ENCODE results near the gene TUBB8.

Gene TUBB8

GRCh38 chr10:85044-85443 is 35.9 kb upstream of the TUBB8 start:
- Histone ChIP-seq H3K9me2 (replicated peaks; ENCODE audit: low read depth, low read length) (no peaks in the 10 kb centered on the region), H2AFZ (ENCODE audit: low read length) (no peak overlapping the region), H3K79me2 (ENCODE audit: insufficient read depth, low read length) (no peaks in the 10 kb centered on the region), H3K4me2 (ENCODE audit: low read depth, low read length, poor library complexity, severe bottlenecking) (no peak overlapping the region), H3K9me3 (ENCODE audit: insufficient read depth, low read depth, low read length) (no peaks in the 10 kb centered on the region), H3F3A (ENCODE audit: low read depth) (no peaks in the 10 kb centered on the region), H3K9ac (ENCODE audit: low read depth, low read length, poor library complexity, severe bottlenecking) (no peak overlapping the region), H3K36me3 (ENCODE audit: insufficient read depth, low read length) (no peaks in the 10 kb centered on the region), H3K4me1 (ENCODE audit: insufficient read depth, low read length, poor library complexity, severe bottlenecking) (peaks cover 14% of the 10 kb centered on the region), H3K27me3 (ENCODE audit: insufficient read depth, low read length, poor library complexity, severe bottlenecking) (no peaks in the 10 kb centered on the region), H4K20me1 (ENCODE audit: insufficient read depth, low read length, poor library complexity, severe bottlenecking) (no peaks in the 10 kb centered on the region), H3K4me3 (ENCODE audit: low read length, poor library complexity, severe bottlenecking) (no peak overlapping the region)
- TF ChIP-seq CTCF (conservative IDR thresholded peaks at IDR 0.05; ENCODE audit: low read length) (no peak), EZH2phosphoT487 (IDR thresholded peaks at IDR 0.05; ENCODE audit: borderline replicate concordance) (no peak)

- no peaks in the 10 kb centered on the region for H4K20me1 ChIP-seq (ENCODE audit: insufficient read depth, low read length, poor library complexity, severe bottlenecking)
- TF ChIP-seq CTCF (conservative IDR thresholded peaks at IDR 0.05; ENCODE audit: low read length) = no peak
- TF ChIP-seq EZH2phosphoT487 (IDR thresholded peaks at IDR 0.05; ENCODE audit: borderline replicate concordance) = no peak
- H3K9me3 ChIP-seq (ENCODE audit: insufficient read depth, low read depth, low read length) = no peaks in the 10 kb centered on the region
- H3K4me1 ChIP-seq (ENCODE audit: insufficient read depth, low read length, poor library complexity, severe bottlenecking) = peaks cover 12% of the 10 kb centered on the region
- no peaks in the 10 kb centered on the region for H3K9me2 ChIP-seq (replicated peaks; ENCODE audit: low read depth, low read length)
- no peak overlapping the region for H2AFZ ChIP-seq (ENCODE audit: low read length)
- no peaks in the 10 kb centered on the region for H3K79me2 ChIP-seq (ENCODE audit: insufficient read depth, low read length)
- H3K4me3 ChIP-seq (ENCODE audit: low read length, poor library complexity, severe bottlenecking) = no peak overlapping the region
- no peak overlapping the region for H3K4me2 ChIP-seq (ENCODE audit: low read depth, low read length, poor library complexity, severe bottlenecking)
- H3K36me3 ChIP-seq (ENCODE audit: insufficient read depth, low read length) = no peaks in the 10 kb centered on the region
- no peaks in the 10 kb centered on the region for H3F3A ChIP-seq (ENCODE audit: low read depth)
- no peaks in the 10 kb centered on the region for H3K27me3 ChIP-seq (ENCODE audit: insufficient read depth, low read length, poor library complexity, severe bottlenecking)
- no peak overlapping the region for H3K9ac ChIP-seq (ENCODE audit: low read depth, low read length, poor library complexity, severe bottlenecking)
Measured at GRCh38 chr10:83930-84530, 34.9 kb upstream of the TUBB8 start.

DNA sequence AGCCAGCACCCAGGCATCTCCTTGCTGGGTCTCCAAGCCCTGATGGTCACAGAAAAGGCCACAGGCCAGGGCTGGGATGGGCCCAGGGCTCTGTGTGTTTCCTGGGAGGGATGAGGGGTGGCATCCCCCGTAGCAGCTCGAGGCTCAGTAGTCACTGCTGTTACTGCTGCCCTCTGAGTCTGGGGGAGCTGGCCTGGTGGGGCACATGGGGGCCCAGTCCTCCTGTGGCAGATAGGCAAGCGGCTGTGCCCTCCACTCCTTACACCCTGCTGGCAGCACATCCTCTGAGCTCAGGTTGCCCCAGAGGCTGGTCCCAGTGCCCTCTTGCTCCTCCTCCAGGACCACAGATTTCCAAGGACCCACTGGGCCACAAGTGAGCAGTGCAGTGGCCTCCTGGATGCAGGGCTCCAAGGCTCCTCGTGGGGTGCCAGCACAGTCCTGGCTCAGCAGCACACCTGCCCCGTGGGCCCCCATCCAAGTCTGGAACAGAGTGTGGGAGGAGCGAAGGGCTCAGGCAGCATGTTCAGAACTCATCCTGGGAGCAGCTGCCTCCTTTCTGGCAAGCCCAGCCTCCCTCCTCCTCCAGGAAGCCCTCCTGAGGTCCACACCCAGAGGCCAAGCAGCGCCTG is 31.5 kb upstream of the TUBB8 start:
- no peaks in the 10 kb centered on the region for H3K9me2 ChIP-seq (replicated peaks; ENCODE audit: low read depth, low read length)
- H3K4me3 ChIP-seq (ENCODE audit: low read length, poor library complexity, severe bottlenecking) = no peak overlapping the region
- H4K20me1 ChIP-seq (ENCODE audit: insufficient read depth, low read length, poor library complexity, severe bottlenecking) = no peaks in the 10 kb centered on the region
- H3K9ac ChIP-seq (ENCODE audit: low read depth, low read length, poor library complexity, severe bottlenecking) = no peak overlapping the region
- no peaks in the 10 kb centered on the region for H3K79me2 ChIP-seq (ENCODE audit: insufficient read depth, low read length)
- no peak overlapping the region for H2AFZ ChIP-seq (ENCODE audit: low read length)
- no peaks in the 10 kb centered on the region for H3F3A ChIP-seq (ENCODE audit: low read depth)
- no peaks in the 10 kb centered on the region for H3K36me3 ChIP-seq (ENCODE audit: insufficient read depth, low read length)
- no peaks in the 10 kb centered on the region for H3K27me3 ChIP-seq (ENCODE audit: insufficient read depth, low read length, poor library complexity, severe bottlenecking)
- no peaks in the 10 kb centered on the region for H3K9me3 ChIP-seq (ENCODE audit: insufficient read depth, low read depth, low read length)
- no peak overlapping the region for H3K4me2 ChIP-seq (ENCODE audit: low read depth, low read length, poor library complexity, severe bottlenecking)
- no peaks in the 10 kb centered on the region for H3K4me1 ChIP-seq (ENCODE audit: insufficient read depth, low read length, poor library complexity, severe bottlenecking)
- TF ChIP-seq EZH2phosphoT487 (IDR thresholded peaks at IDR 0.05; ENCODE audit: borderline replicate concordance) = no peak
- TF ChIP-seq CTCF (conservative IDR thresholded peaks at IDR 0.05; ENCODE audit: low read length) = no peak
